Testis (tissue), 3 donors: Measurements from ENCODE around the gene TNPO3. TPM values are rescaled to one million over a fixed set of nuclear protein-coding genes. Genes with fewer than 3 reads are reported as not detected.

ENCODE experiments used
- DNase-seq: peaks from one replicate; pipeline ENCODE4 v3.0.0-alpha.2; 2019
- H3K27ac ChIP-seq, 2 donors: fragments of 200-600 bp; sonication (generic); one replicate each; pipeline ENCODE4 v1.5.1; 2019
- H3K27me3 ChIP-seq: fragments of 200-600 bp; sonication (generic); one replicate; pipeline ENCODE4 v1.5.1; 2019
- H3K36me3 ChIP-seq: fragments of 200-600 bp; sonication (generic); one replicate; pipeline ENCODE4 v1.5.1; 2017; ENCODE audit warnings: low read depth; ENCODE audit errors: missing control alignments
- H3K4me1 ChIP-seq: fragments of 200-600 bp; sonication (generic); one replicate; pipeline ENCODE4 v1.5.1; 2019
- H3K4me3 ChIP-seq, 2 donors: fragments of 200-600 bp; sonication (generic); one replicate each; pipeline ENCODE4 v1.5.1; 2017 to 2019
- H3K9me3 ChIP-seq: fragments of 200-600 bp; sonication (generic); one replicate; pipeline ENCODE4 v1.5.1; 2017
- POLR2A ChIP-seq: fragments of 450-650 bp; IDR thresholded peaks from one replicate; pipeline ENCODE4 v1.6.1; 2017; ENCODE audit warnings: antibody characterized with exemption, mild to moderate bottlenecking, moderate library complexity
- WGBS, 2 donors: methylation state at CpG; one replicate each; pipeline ENCODE4 v1.1.5; 2018; 5-methylcytosine and 5-hydroxymethylcytosine counted together
- intact Hi-C: fragments of 100-400 bp; cut with DNase I; formaldehyde crosslinking; loops from one replicate; pipeline ENCODE4 v1.15.1; 2023; ENCODE audit warnings: low total_unique reads
- polyA plus RNA-seq: library from polyadenylated mRNA; stranded (reverse); fragments of 350-450 nt; fragmentation: Illumina TruSeq; extraction: RNeasy Lipid Tissue Mini Kit (QIAGEN cat#74804); gene quantifications from one replicate; pipeline ENCODE4 v1.2.3, GENCODE V29; 2014; ENCODE audit warnings: low read depth, low replicate concordance; ENCODE audit not compliant: insufficient read depth
- total RNA-seq, 2 donors: library from RNA; depleted of rRNA; stranded (reverse); fragments of >200 nt; gene quantifications; one replicate each; pipeline ENCODE4 v1.2.3, GENCODE V29; 2016
- TF ChIP-seq, protein P1 (sequence below), 3 experiments: fragments of 450-650 bp in 2 of 3; fragments of 200-600 bp in 1 of 3; sonication (generic) in 1 of 3; IDR thresholded peaks; one replicate each; pipeline ENCODE4 v1.5.1; 2016 to 2019; ENCODE audit warnings: antibody characterized with exemption in 3 of 3, mild to moderate bottlenecking in 2 of 3, moderate library complexity in 1 of 3

TNPO3 gene
- total and polyA plus RNA-seq, 3 donors from 2014 or later: 52.5 to 62.8 (median 55.5) TPM

GRCh38 chr7:128922496-128923410 is 132.2 kb downstream of the TNPO3 start:
- H3K27me3 ChIP-seq: no peaks in the 10 kb centered on the region
- intact Hi-C loops: no loop called here
- no peak overlapping the region for H3K4me3 ChIP-seq
- TF ChIP-seq, protein P1, sequence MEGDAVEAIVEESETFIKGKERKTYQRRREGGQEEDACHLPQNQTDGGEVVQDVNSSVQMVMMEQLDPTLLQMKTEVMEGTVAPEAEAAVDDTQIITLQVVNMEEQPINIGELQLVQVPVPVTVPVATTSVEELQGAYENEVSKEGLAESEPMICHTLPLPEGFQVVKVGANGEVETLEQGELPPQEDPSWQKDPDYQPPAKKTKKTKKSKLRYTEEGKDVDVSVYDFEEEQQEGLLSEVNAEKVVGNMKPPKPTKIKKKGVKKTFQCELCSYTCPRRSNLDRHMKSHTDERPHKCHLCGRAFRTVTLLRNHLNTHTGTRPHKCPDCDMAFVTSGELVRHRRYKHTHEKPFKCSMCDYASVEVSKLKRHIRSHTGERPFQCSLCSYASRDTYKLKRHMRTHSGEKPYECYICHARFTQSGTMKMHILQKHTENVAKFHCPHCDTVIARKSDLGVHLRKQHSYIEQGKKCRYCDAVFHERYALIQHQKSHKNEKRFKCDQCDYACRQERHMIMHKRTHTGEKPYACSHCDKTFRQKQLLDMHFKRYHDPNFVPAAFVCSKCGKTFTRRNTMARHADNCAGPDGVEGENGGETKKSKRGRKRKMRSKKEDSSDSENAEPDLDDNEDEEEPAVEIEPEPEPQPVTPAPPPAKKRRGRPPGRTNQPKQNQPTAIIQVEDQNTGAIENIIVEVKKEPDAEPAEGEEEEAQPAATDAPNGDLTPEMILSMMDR (IDR thresholded peaks at IDR 0.05): no peak
- no peak for TF ChIP-seq POLR2A
- H3K27ac ChIP-seq: no peak overlapping the region
- H3K36me3 ChIP-seq: no peaks in the 10 kb centered on the region
- no peaks in the 10 kb centered on the region for H3K4me1 ChIP-seq
- no peaks in the 10 kb centered on the region for H3K9me3 ChIP-seq
- WGBS, 2 donors: 85 to 88% methylated on average over 15 to 16 of the region's 16 CpGs
- no peak for DNase-seq

- DNase-seq: no peak
- Histone ChIP-seq H3K27ac (no peak overlapping the region), H3K9me3 (no peaks in the 10 kb centered on the region), H3K27me3 (no peaks in the 10 kb centered on the region), H3K4me3 (no peak overlapping the region), H3K4me1 (no peaks in the 10 kb centered on the region), H3K36me3 (no peaks in the 10 kb centered on the region)
- intact Hi-C loops: no loop called here
- TF ChIP-seq, protein P1 (IDR thresholded peaks at IDR 0.05): no peak
- no peak for TF ChIP-seq POLR2A
- WGBS, 2 donors: 83 to 88% methylated on average over 9 of the region's 9 CpGs
These were observed 133.0 kb downstream of the TNPO3 start for GRCh38 chr7:128921866-128922440.

GRCh38 chr7:128920913-128921582 is 133.9 kb downstream of the TNPO3 start:
- no peak for TF ChIP-seq POLR2A
- TF ChIP-seq, protein P1 (IDR thresholded peaks at IDR 0.05): no peak
- WGBS, 2 donors: 71 to 73% methylated on average over 13 of the region's 13 CpGs
- H3K9me3 ChIP-seq: no peaks in the 10 kb centered on the region
- H3K4me3 ChIP-seq: no peak overlapping the region
- DNase-seq: no peak
- H3K27me3 ChIP-seq: no peaks in the 10 kb centered on the region
- no peaks in the 10 kb centered on the region for H3K36me3 ChIP-seq
- H3K27ac ChIP-seq: no peak overlapping the region
- intact Hi-C loops: no loop called here
- no peaks in the 10 kb centered on the region for H3K4me1 ChIP-seq

- Histone ChIP-seq H3K27ac (no peak overlapping the region), H3K9me3 (no peaks in the 10 kb centered on the region), H3K4me3 (no peak overlapping the region), H3K27me3 (no peaks in the 10 kb centered on the region), H3K36me3 (no peaks in the 10 kb centered on the region), H3K4me1 (peaks cover 3% of the 10 kb centered on the region)
- intact Hi-C loops: no loop called here
- WGBS, 2 donors: 65 to 69% methylated on average over 14 of the region's 14 CpGs
- DNase-seq: no peak
- TF ChIP-seq, protein P1 (IDR thresholded peaks at IDR 0.05): no peak
- TF ChIP-seq POLR2A: no peak
These were observed 134.8 kb downstream of the TNPO3 start for GRCh38 chr7:128919881-128920799.
